Liver (tissue), 9 donors: ENCODE results near the gene ZC3H12C. TPM values are rescaled to one million over a fixed set of nuclear protein-coding genes. Genes with fewer than 3 reads are reported as not detected.

Experiments used
- DNase-seq: peaks from one replicate; pipeline ENCODE4 v3.0.0-alpha.2; 2017; ENCODE audit warnings: low spot score
- H3K27ac ChIP-seq, 2 donors: one replicate each; pipeline ENCODE4 v1.7.0; 2013; ENCODE audit warnings: inconsistent platforms in 2 of 2, low read length in 2 of 2, control low read depth in 1 of 2, low read depth in 1 of 2, mild to moderate bottlenecking in 1 of 2
- H3K27me3 ChIP-seq, 4 donors: one replicate each; pipeline versions ENCODE4 v1.6.1 to v1.7.0; 2013; ENCODE audit warnings: low read length in 3 of 4, inconsistent platforms in 1 of 4, mild to moderate bottlenecking in 1 of 4, moderate library complexity in 1 of 4; ENCODE audit not compliant: control insufficient read depth in 4 of 4, insufficient read depth in 4 of 4
- H3K36me3 ChIP-seq, 4 donors: one replicate each; pipeline versions ENCODE4 v1.6.1 to v1.7.0; 2013; ENCODE audit warnings: low read length in 3 of 4, mild to moderate bottlenecking in 3 of 4, low read depth in 1 of 4, moderate library complexity in 1 of 4; ENCODE audit not compliant: control insufficient read depth in 4 of 4, insufficient read depth in 3 of 4
- H3K4me1 ChIP-seq, 4 donors: one replicate each; pipeline versions ENCODE4 v1.6.1 to v1.7.0; 2013; ENCODE audit warnings: low read length in 3 of 4, mild to moderate bottlenecking in 3 of 4, moderate library complexity in 1 of 4; ENCODE audit not compliant: control insufficient read depth in 4 of 4, insufficient read depth in 4 of 4
- H3K4me3 ChIP-seq, 3 donors: one replicate each; pipeline versions ENCODE4 v1.6.1 to v1.7.0; 2013; ENCODE audit warnings: low read length in 3 of 3, control low read depth in 1 of 3, low read depth in 1 of 3, mild to moderate bottlenecking in 1 of 3
- H3K9ac ChIP-seq, 2 donors: one replicate each; pipeline ENCODE4 v1.7.0; 2013; ENCODE audit warnings: low read length in 2 of 2, mild to moderate bottlenecking in 2 of 2, moderate library complexity in 2 of 2, control low read depth in 1 of 2, low read depth in 1 of 2
- H3K9me3 ChIP-seq, 4 donors: one replicate each; pipeline versions ENCODE4 v1.6.1 to v1.7.0; 2013; ENCODE audit warnings: low read length in 3 of 4; ENCODE audit not compliant: control insufficient read depth in 4 of 4
- ATF3 ChIP-seq: IDR thresholded peaks from 2 replicates; pipeline ENCODE4 v1.6.1; 2016; ENCODE audit warnings: antibody characterized with exemption
- FOXA1 ChIP-seq: IDR thresholded peaks from 2 replicates; pipeline ENCODE4 v1.6.1; 2016; ENCODE audit warnings: antibody characterized with exemption
- FOXA2 ChIP-seq: IDR thresholded peaks from 2 replicates; pipeline ENCODE4 v1.6.1; 2016; ENCODE audit warnings: antibody characterized with exemption
- GABPA ChIP-seq, 2 donors: IDR thresholded peaks in 1 of 2; conservative IDR thresholded peaks in 1 of 2; 2 replicates each; pipeline ENCODE4 v1.6.1; 2016; ENCODE audit warnings: antibody characterized with exemption in 2 of 2, mild to moderate bottlenecking in 1 of 2, moderate library complexity in 1 of 2
- HNF4A ChIP-seq, 2 donors: conservative IDR thresholded peaks; 2 replicates each; pipeline ENCODE4 v1.6.1; 2016; ENCODE audit warnings: antibody characterized with exemption in 2 of 2, mild to moderate bottlenecking in 2 of 2
- HNF4G ChIP-seq: IDR thresholded peaks from 2 replicates; pipeline ENCODE4 v1.6.1; 2016; ENCODE audit warnings: antibody characterized with exemption
- JUND ChIP-seq, 2 donors: IDR thresholded peaks; 2 replicates each; pipeline ENCODE4 v1.6.1; 2016; ENCODE audit warnings: antibody characterized with exemption in 2 of 2
- MAX ChIP-seq: IDR thresholded peaks from 2 replicates; pipeline ENCODE4 v1.6.1; 2016; ENCODE audit warnings: antibody characterized with exemption
- NR2F2 ChIP-seq: IDR thresholded peaks from 2 replicates; pipeline ENCODE4 v1.6.1; 2016; ENCODE audit warnings: antibody characterized with exemption
- RAD21 ChIP-seq, 2 donors: IDR thresholded peaks; 2 replicates each; pipeline ENCODE4 v1.6.1; 2016; ENCODE audit warnings: antibody characterized with exemption in 2 of 2, mild to moderate bottlenecking in 2 of 2
- REST ChIP-seq: IDR thresholded peaks from 2 replicates; pipeline ENCODE4 v1.6.1; 2016; ENCODE audit warnings: antibody characterized with exemption, mild to moderate bottlenecking
- RXRA ChIP-seq, 2 donors: IDR thresholded peaks; 2 replicates each; pipeline ENCODE4 v1.6.1; 2017 to 2018; ENCODE audit warnings: antibody characterized with exemption in 2 of 2, mild to moderate bottlenecking in 1 of 2
- SP1 ChIP-seq: IDR thresholded peaks from 2 replicates; pipeline ENCODE4 v1.6.1; 2018; ENCODE audit warnings: antibody characterized with exemption, mild to moderate bottlenecking
- TAF1 ChIP-seq: conservative IDR thresholded peaks from 2 replicates; pipeline ENCODE4 v1.6.1; 2016; ENCODE audit warnings: antibody characterized with exemption, mild to moderate bottlenecking
- YY1 ChIP-seq: IDR thresholded peaks from 2 replicates; pipeline ENCODE4 v1.6.1; 2016; ENCODE audit warnings: antibody characterized with exemption, mild to moderate bottlenecking
- ZBTB33 ChIP-seq: IDR thresholded peaks from 2 replicates; pipeline ENCODE4 v1.6.1; 2016; ENCODE audit warnings: antibody characterized with exemption
- WGBS: extraction: QIAGEN DNeasy Blood & Tissue Kit; methylation state at CpG from one replicate; pipeline ENCODE4 v1.1.7; 2013; 5-methylcytosine and 5-hydroxymethylcytosine counted together
- polyA plus RNA-seq, 2 donors: library from polyadenylated mRNA; stranded (reverse) in 1 of 2; unstranded in 1 of 2; fragments of 200-250 nt in 1 of 2; fragments of >200 nt in 1 of 2; fragmentation: Nextera tagmentation in 1 of 2; extraction: Ambion mirVana in 1 of 2; gene quantifications; one replicate each; pipeline versions ENCODE4 v1.2.1 to v1.2.3, GENCODE V29; 2013 to 2015
- total RNA-seq, 2 donors: library from RNA; depleted of rRNA; stranded (reverse); fragments of >200 nt; gene quantifications; one replicate each; pipeline ENCODE4 v1.2.3, GENCODE V29; 2014
- donor health status: healthy.
- donor health status: healthy.
- donor health status: healthy.
- donor health status: healthy.
- donor health status: healthy.

Gene ZC3H12C
- total and polyA plus RNA-seq, 4 donors, result 0.92 to 9.6 (median 2.3) TPM

GRCh38 chr11:110095554-110095953 is 2.4 kb downstream of the ZC3H12C start:
- Histone ChIP-seq H3K4me1 (peaks cover 1 to 17% (median 9%) of the 10 kb centered on the region in 4 donors), H3K9me3 (no peaks in the 10 kb centered on the region), H3K9ac (no peak overlapping the region), H3K27me3 (no peaks in the 10 kb centered on the region), H3K4me3 (no peak overlapping the region), H3K27ac (no peak overlapping the region), H3K36me3 (no peaks in the 10 kb centered on the region)
- TF ChIP-seq FOXA1 (no peak), ATF3 (no peak)
- WGBS, result 78% methylated on average over 5 of the region's 5 CpGs
- DNase-seq, result no peak

GRCh38 chr11:110096496-110096895 is 3.3 kb downstream of the ZC3H12C start:
- no peaks in the 10 kb centered on the region for H3K27me3 ChIP-seq
- H3K4me1 ChIP-seq, result peaks cover 1 to 17% (median 9%) of the 10 kb centered on the region in 4 donors
- TF ChIP-seq SP1 (no peak), HNF4A (conservative IDR thresholded peaks at IDR 0.05) (no peak), MAX (no peak), YY1 (no peak), HNF4G (no peak), RXRA (IDR thresholded peaks at IDR 0.05) (no peak), ZBTB33 (no peak), FOXA2 (no peak), JUND (IDR thresholded peaks at IDR 0.05) (no peak), FOXA1 (no peak), NR2F2 (no peak), RAD21 (IDR thresholded peaks at IDR 0.05) (no peak), GABPA (IDR thresholded peaks at IDR 0.05 in 1 of 2, conservative IDR thresholded peaks at IDR 0.05 in 1 of 2) (no peak), REST (no peak), TAF1 (no peak)
- H3K36me3 ChIP-seq, result no peaks in the 10 kb centered on the region
- H3K9me3 ChIP-seq, result no peaks in the 10 kb centered on the region
- no peak overlapping the region for H3K9ac ChIP-seq
- H3K4me3 ChIP-seq, result no peak overlapping the region
- no peak for DNase-seq
- 88% methylated on average over 5 of the region's 5 CpGs for WGBS
- H3K27ac ChIP-seq, result no peak overlapping the region
